Mononuclear cell (primary cell): ENCODE measurements around the gene QARS1. TPM values are rescaled to one million over a fixed set of nuclear protein-coding genes. Genes with fewer than 3 reads are reported as not detected.
A peak's percentile ranks its signal among the peaks of the same experiment; 100 is the strongest.

Source experiments
- H3K27me3 ChIP-seq: 2 replicates; pipeline ENCODE4 v1.6.0; 2011; ENCODE audit warnings: low read length, control low read depth; ENCODE audit not compliant: insufficient read depth
- H3K4me1 ChIP-seq: 2 replicates; pipeline ENCODE4 v1.5.1; 2011; ENCODE audit warnings: mild to moderate bottlenecking, low read length, control low read depth; ENCODE audit not compliant: insufficient read depth
- H3K4me3 ChIP-seq: 2 replicates; pipeline ENCODE4 v1.5.1; 2011; ENCODE audit warnings: mild to moderate bottlenecking, low read length, moderate library complexity
- H3K9me3 ChIP-seq: 2 replicates; pipeline ENCODE4 v1.5.1; 2011; ENCODE audit warnings: low read depth, mild to moderate bottlenecking, control low read depth, low read length
- total RNA-seq: library from RNA; depleted of rRNA; stranded (reverse); fragments of >200 nt; gene quantifications from one replicate; pipeline ENCODE4 v1.2.3, GENCODE V29; 2012

The QARS1 gene
- total RNA-seq, 1 donor: 262 TPM

DNA sequence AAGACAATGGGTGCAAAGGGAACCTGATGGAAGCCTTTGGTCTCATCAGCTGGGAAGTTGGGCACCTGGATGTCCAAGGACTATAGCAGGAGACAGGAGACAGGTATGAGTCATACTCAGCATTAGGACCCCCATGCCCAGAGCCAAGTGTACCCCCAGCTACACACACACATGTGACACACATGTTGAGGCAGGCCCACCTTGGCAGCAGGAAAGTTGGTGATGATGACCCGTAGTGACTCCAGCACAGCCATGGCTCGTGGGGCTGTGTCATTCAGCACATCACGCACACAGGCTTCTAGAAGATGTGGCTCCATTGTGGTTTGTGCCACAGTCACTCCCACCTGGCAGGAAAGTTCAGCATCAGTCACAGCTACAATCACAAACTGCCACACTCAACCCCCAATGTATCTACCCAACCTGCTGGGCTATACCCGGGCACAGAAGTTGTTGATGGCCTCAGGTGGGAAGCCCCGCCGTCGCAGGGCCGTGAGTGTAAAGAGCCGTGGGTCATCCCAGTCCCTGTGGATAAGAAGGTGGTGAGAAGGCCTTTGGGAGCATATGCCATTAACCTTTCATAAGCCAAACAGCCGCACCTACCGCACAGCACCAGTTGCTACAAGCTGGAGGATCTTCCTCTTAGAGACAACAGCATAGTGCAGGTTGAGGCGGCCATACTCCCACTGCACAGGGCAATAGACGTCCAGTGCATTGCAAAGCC is 5.5 kb downstream of the QARS1 start:
- Histone ChIP-seq H3K27me3 (no peaks in the 10 kb centered on the region), H3K4me1 (peaks cover 23% of the 10 kb centered on the region), H3K9me3 (no peaks in the 10 kb centered on the region), H3K4me3 (no peak overlapping the region)

DNA sequence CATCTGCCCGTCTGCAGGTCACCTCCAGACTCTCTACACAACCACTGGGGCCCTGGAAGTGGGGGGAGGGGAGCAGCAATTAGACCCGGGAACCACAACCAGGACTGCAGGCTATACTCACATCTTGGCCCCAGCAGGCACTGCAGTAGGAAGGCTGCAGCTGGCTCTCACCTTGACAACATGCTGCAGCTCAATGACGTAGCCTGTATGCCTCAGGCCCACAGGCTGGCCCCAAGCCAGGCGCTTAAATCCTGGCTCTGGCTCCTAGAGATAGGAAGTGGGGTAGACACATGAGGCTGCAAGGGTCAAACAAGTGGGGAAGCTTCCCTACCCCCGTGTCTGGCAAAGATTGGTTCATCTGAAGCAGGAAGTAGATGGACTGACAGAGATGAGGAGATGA is 6.1 kb downstream of the QARS1 start:
- no peak overlapping the region for H3K4me3 ChIP-seq

DNA sequence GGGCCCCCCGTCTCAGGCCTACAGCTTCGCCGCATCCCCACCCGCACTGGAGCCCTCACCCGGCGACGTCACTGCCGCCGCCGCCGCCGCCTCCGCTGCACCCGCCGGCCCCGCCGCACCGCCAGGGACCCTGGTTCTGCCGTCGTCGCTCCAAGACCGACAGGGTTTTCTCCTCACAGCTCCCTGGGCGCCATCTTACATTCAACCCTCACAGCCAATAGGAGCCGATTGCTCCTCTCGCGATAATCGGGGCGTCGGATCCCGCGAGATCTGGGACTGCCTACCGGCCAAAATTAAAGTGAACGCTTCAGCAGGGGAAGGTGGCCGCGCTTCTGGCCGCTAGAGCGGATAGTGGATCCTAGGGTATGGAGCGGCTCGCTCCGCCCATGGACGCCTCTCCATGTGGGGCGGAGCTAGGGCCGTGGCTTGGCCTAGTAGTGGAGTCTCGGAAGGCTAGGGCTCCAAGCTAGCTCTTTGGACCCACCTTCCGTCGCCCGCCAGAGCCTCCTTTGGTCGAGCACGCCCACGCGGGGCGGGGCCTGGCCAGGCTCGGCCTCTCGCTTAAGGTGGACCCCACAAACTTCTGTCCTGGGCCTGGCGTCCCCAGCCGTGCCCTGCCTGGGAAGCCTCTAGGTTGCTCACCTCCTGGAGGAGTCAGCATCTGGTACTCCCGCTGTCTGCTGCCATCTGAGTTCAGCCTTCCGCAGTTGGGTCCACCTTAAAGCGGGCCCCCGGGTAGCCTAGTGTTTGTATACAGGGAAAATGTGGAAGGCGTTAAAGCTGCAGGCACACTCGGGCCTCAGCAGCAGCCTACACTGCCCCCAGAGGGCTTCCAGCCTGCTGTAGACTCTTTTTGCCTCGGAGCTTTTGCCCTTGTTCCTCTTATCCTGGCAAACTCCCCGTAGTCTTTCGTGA is 10.4 kb downstream of the QARS1 start, which contains the start of gene QRICH1:
TSS of gene QRICH1 (minus strand) at position 219 of the 915 bp plus-strand sequence. CDS start 17,054 bp downstream, outside the sequence.
- Histone ChIP-seq H3K9me3 (no peaks in the 10 kb centered on the region), H3K4me1 (peaks cover 40% of the 10 kb centered on the region), H3K4me3 (peak within 1 kb of the TSS; percentile 91), H3K27me3 (no peaks in the 10 kb centered on the region)

More for the DNA sequence above, 6.1 kb downstream of the QARS1 start:
- no peaks in the 10 kb centered on the region for H3K27me3 ChIP-seq
- peaks cover 17% of the 10 kb centered on the region for H3K4me1 ChIP-seq
- H3K9me3 ChIP-seq: no peaks in the 10 kb centered on the region

DNA sequence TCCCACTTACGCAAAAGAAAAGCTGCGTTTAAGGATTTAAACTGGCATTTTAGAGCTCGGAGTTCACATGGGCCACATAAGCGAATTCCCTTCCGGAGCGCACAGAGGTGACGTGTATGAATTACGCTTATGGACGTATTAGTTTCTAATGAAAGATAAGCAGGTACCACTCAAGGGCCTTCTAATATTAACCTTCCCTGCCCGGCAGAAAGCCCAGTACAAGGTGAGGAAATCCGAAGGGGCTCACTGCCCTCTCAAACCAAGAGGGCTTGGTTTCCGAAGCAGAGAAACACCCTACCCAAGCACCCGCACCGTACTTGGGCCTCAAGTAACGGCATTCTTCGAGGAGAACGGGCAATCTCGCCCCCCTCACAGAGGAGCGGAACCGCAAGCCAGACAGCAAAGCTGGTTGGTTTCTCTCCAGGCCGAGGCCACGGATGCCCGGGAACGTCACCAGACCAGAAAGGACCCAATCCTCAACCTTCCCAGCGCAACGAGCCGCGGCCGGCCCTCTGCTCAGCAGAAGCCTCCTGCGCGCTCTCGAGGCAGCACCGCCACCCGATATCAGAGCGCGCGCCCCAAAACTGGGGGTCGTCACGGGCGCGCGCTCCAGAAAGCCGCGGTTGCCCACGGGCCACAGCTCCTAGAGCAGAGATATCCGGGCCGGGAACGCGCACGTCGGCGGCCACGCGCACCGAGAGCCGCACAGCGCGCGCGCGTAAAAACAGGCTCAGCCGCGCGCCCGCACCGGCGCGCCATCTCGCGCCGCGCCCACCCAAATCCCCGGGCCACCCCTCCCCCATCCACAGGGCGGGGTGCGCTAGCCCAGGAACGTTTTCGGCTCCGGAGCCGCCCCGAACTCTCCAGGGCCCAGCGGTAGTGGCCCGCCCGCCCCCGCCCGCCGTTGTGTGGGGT is 11.4 kb downstream of the QARS1 start:
- Histone ChIP-seq H3K4me1 (peaks cover 45% of the 10 kb centered on the region), H3K4me3 (peak overlapping the region; percentile 91)

DNA sequence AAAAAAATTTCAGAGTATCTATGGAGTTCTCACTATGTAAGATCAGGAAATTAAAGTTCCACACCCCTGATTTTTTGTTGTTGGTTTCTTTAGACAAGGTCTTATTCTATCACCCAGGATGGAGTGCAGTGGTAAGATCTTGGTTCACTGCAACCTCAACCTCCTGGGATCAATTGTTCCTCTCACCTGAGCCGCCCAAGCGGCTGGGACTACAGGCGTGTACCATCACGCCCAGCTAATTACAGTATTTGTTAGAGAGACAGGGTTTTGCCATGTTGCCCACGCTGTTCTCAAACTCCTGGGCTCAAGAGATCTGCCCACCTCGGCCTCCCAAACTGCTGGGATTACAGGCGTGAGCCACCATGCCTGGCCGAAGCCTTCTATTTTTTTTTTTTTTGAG is 23.1 kb downstream of the QARS1 start:
- H3K9me3 ChIP-seq: no peaks in the 10 kb centered on the region
- H3K4me3 ChIP-seq: no peak overlapping the region
- peaks cover 5% of the 10 kb centered on the region for H3K4me1 ChIP-seq
- H3K27me3 ChIP-seq: no peaks in the 10 kb centered on the region

More for the DNA sequence above, 11.4 kb downstream of the QARS1 start:
- no peaks in the 10 kb centered on the region for H3K27me3 ChIP-seq
- no peaks in the 10 kb centered on the region for H3K9me3 ChIP-seq

DNA sequence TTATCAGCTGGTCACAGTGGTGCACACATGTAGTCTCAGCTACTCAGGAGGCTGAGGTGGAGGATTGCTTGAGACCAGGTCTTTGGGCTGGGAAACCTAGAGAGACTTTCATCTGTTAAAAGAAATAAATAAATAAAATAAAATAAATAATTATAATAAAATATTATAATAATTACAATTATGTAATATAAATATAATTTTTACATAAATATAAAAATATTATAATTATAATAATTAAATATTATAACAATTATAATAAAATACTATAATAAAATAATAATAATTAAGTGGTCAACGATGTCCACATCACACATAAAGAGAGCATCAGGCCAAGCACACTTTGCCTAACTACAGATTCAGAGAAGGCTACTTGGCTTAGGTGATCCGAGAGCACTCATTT is 25.3 kb downstream of the QARS1 start:
- no peak overlapping the region for H3K4me3 ChIP-seq
- no peaks in the 10 kb centered on the region for H3K9me3 ChIP-seq
- H3K4me1 ChIP-seq: peaks cover 5% of the 10 kb centered on the region
- no peaks in the 10 kb centered on the region for H3K27me3 ChIP-seq

DNA sequence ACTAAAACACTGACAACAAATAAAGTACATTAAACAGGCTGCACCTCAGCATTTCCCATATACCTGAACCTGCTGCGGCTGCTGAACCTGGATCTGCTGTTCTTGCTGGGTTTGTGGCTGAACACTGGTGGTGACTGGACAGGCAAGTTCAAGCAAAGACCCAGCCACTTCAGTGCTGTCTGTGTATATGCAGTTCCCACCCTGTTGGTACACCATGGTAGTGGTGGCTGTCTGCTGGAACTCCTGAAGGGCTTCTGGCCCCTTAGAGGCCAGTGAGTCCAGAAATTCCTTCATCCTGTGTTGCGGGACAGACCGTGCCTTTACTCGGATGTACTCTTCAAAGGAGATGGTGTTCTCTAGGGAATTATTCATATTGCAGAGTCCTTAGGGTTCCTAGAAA is 27.9 kb downstream of the QARS1 start:
- Histone ChIP-seq H3K4me3 (no peak overlapping the region), H3K4me1 (peaks cover 3% of the 10 kb centered on the region), H3K27me3 (no peaks in the 10 kb centered on the region), H3K9me3 (no peaks in the 10 kb centered on the region)

DNA sequence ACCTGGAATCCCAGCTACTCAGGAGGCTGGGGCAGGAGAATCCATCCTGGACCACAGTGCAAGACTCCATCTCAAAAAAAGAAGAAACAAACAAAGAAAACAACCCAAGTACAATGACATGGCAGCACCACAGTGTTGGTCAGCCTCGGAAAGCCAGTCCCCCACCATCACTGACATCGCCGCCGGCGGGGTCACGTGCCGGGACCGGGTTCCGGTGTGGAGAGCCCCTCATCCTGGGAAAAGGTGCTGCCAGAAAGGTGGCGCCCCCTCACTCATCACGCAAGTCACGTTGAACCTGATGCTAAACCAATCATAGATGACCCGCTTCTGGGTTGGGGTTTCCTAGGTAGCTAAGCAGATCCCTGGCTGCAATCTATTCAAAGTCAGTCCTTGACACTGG is 28.4 kb downstream of the QARS1 start:
- Histone ChIP-seq H3K27me3 (no peaks in the 10 kb centered on the region), H3K4me3 (no peak overlapping the region), H3K4me1 (no peaks in the 10 kb centered on the region), H3K9me3 (no peaks in the 10 kb centered on the region)

DNA sequence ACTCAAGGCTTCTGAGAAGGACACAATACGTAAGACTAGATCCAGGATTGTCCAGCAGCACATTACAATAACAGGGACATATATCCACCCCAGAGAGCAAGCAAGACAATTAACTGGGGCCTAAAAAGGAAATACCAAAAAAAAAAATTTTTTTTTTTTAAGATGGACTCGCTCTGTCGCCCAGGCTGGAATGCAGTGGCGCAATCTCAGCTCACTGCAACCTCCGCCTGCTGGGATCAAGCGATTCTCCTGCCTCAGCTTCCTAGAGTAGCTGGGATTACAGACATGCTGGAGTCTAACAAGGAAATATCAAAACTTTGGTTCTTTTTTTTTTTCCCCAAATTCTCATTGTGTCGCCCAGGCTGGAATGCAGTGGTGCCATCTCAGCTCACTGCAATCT is 46.5 kb downstream of the QARS1 start:
- no peaks in the 10 kb centered on the region for H3K9me3 ChIP-seq
- H3K4me1 ChIP-seq: no peaks in the 10 kb centered on the region
- no peaks in the 10 kb centered on the region for H3K27me3 ChIP-seq
- H3K4me3 ChIP-seq: no peak overlapping the region

DNA sequence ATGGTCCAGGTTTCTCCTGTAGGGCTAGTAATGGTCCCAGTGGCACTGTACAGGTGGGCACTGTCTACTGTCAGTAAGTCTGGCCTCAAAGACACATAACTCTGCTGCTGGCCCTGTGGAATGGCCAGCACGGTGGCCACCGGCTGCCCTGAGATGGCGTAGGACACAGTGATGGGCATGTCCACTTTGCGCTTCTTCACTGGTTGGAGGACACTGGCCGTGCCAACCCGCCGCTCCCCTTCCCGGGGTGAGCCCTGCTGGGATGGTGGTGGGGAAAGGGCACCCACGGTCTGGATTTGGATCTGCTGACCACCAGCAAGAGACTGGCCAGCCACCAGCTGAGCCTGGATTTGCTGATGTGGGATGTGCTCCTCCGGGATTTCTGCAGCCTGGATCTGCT is 47.3 kb downstream of the QARS1 start:
- no peak overlapping the region for H3K4me3 ChIP-seq
- no peaks in the 10 kb centered on the region for H3K9me3 ChIP-seq
- H3K4me1 ChIP-seq: no peaks in the 10 kb centered on the region

DNA sequence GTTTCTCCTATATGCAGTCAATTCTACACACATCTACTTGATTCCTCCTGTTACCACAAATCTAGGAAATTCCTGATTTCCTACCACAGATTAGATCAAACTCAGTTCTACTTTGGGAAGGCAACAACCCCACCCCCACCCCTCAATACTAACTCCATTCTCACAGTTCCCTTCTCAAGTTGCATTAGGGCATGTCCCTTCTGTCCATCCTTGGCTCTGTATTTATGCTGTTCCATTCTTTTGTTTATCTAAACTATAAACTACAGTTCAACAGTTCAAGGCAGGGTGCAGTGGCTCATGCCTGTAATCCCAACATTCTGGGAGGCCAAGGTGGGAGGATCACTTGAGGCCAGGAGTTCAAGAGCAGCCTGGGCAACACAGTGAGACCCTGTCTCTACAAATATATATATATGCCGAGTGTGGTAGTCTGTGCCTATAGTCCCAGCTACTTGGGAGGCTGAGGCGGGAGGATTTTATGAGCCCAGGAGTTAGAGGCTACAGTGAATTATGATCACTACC is 50.2 kb downstream of the QARS1 start:
- Histone ChIP-seq H3K4me3 (no peak overlapping the region), H3K9me3 (no peaks in the 10 kb centered on the region), H3K4me1 (no peaks in the 10 kb centered on the region), H3K27me3 (no peaks in the 10 kb centered on the region)

More for the DNA sequence above, 47.3 kb downstream of the QARS1 start:
- H3K27me3 ChIP-seq: no peaks in the 10 kb centered on the region

DNA sequence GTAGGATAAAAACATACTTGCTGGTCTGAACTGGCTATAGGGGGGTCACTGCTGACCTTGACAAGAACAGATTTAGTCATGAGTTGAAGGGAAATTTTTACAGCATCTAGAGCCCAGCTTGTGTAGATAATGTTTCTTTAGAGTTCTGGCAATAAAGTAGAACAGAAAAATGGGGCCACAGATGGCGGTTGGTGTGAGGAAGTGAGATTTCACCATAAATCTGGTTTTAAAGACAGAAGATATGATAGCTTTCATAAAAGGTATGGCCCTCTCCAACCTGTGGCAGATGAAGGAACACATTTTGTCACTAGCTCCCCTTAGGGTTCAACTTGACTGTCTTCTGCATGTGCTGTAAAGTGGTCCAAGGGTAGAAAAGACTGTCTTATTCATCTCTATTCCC is 51.0 kb downstream of the QARS1 start:
- Histone ChIP-seq H3K9me3 (no peaks in the 10 kb centered on the region), H3K4me3 (no peak overlapping the region), H3K4me1 (no peaks in the 10 kb centered on the region), H3K27me3 (no peaks in the 10 kb centered on the region)
